Mesenchymal stem cell (in vitro differentiated cells and primary cell): ENCODE measurements around the gene MOB2.

Source experiments
- DNase-seq: peaks from one replicate; pipeline ENCODE4 v3.0.0-alpha.2; 2013
- H2AFZ ChIP-seq: one replicate; pipeline ENCODE4 v1.6.1; 2013; ENCODE audit warnings: low read depth, mild to moderate bottlenecking, control low read depth, inconsistent platforms, low read length, moderate library complexity
- H2AK5ac ChIP-seq: 2 replicates; pipeline ENCODE4 v1.6.1; 2013; ENCODE audit warnings: low read length, moderate library complexity, mild to moderate bottlenecking, inconsistent platforms; ENCODE audit not compliant: severe bottlenecking
- H2BK120ac ChIP-seq: one replicate; pipeline ENCODE4 v1.6.1; 2013; ENCODE audit warnings: low read depth, mild to moderate bottlenecking, inconsistent platforms, low read length, moderate library complexity
- H2BK12ac ChIP-seq, 2 experiments: one replicate each; pipeline ENCODE4 v1.6.1; 2013; ENCODE audit warnings: inconsistent platforms in 2 of 2, low read length in 2 of 2, mild to moderate bottlenecking in 2 of 2, moderate library complexity in 2 of 2, control low read depth in 1 of 2
- H2BK15ac ChIP-seq: one replicate; pipeline ENCODE4 v1.6.1; 2013; ENCODE audit warnings: mild to moderate bottlenecking, low read depth, inconsistent platforms; ENCODE audit not compliant: poor library complexity, severe bottlenecking
- H2BK5ac ChIP-seq: 2 replicates; pipeline ENCODE4 v1.6.1; 2013; ENCODE audit warnings: low read depth, mild to moderate bottlenecking, low read length, control low read depth, inconsistent platforms; ENCODE audit not compliant: poor library complexity, severe bottlenecking
- H3K14ac ChIP-seq, 2 experiments: one replicate each; pipeline ENCODE4 v1.6.1; 2013; ENCODE audit warnings: inconsistent platforms in 2 of 2, low read length in 2 of 2, control low read depth in 1 of 2, mild to moderate bottlenecking in 1 of 2, moderate library complexity in 1 of 2
- H3K18ac ChIP-seq, 2 experiments: one replicate each; pipeline ENCODE4 v1.6.1; 2013; ENCODE audit warnings: inconsistent platforms in 2 of 2, low read length in 2 of 2, control low read depth in 1 of 2, low read depth in 1 of 2, mild to moderate bottlenecking in 1 of 2
- H3K23ac ChIP-seq, 2 experiments: one replicate each; pipeline ENCODE4 v1.6.1; 2013; ENCODE audit warnings: inconsistent platforms in 2 of 2, low read length in 2 of 2, mild to moderate bottlenecking in 2 of 2, moderate library complexity in 2 of 2, control low read depth in 1 of 2
- H3K27ac ChIP-seq: 2 replicates; pipeline ENCODE4 v1.5.1; 2013; ENCODE audit warnings: mild to moderate bottlenecking, moderate library complexity, low read length, control low read depth, inconsistent platforms; ENCODE audit not compliant: poor library complexity, severe bottlenecking
- H3K27me3 ChIP-seq, 2 experiments: 2 replicates each; pipeline versions ENCODE4 v1.6.1 to v1.7.0; 2013; ENCODE audit warnings: low read length in 2 of 2, mild to moderate bottlenecking in 2 of 2, moderate library complexity in 2 of 2, control low read depth in 1 of 2, inconsistent platforms in 1 of 2; ENCODE audit not compliant: control insufficient read depth in 1 of 2, insufficient read depth in 1 of 2
- H3K36me3 ChIP-seq, 2 experiments: 2 replicates each; pipeline versions ENCODE4 v1.6.1 to v1.7.0; 2013; ENCODE audit warnings: low read length in 2 of 2, control low read depth in 1 of 2, inconsistent platforms in 1 of 2, low read depth in 1 of 2, mild to moderate bottlenecking in 1 of 2; ENCODE audit not compliant: insufficient read depth in 2 of 2, control insufficient read depth in 1 of 2
- H3K4ac ChIP-seq, 2 experiments: one replicate each; pipeline ENCODE4 v1.6.1; 2013; ENCODE audit warnings: inconsistent platforms in 2 of 2, low read length in 2 of 2, mild to moderate bottlenecking in 2 of 2, moderate library complexity in 2 of 2, control low read depth in 1 of 2, low read depth in 1 of 2
- H3K4me1 ChIP-seq: 2 replicates; pipeline ENCODE4 v1.6.1; 2013; ENCODE audit warnings: low read depth, low read length, control low read depth; ENCODE audit not compliant: control insufficient read depth, insufficient read depth
- H3K4me2 ChIP-seq: 2 replicates; pipeline ENCODE4 v1.6.1; 2013; ENCODE audit warnings: low read length, mild to moderate bottlenecking, inconsistent platforms; ENCODE audit not compliant: poor library complexity, severe bottlenecking
- H3K4me3 ChIP-seq, 2 experiments: 2 replicates each; pipeline versions ENCODE4 v1.5.1 to v1.7.0; 2013; ENCODE audit warnings: low read length in 2 of 2, mild to moderate bottlenecking in 2 of 2, control low read depth in 1 of 2, low read depth in 1 of 2; ENCODE audit not compliant: insufficient read depth in 1 of 2
- H3K79me1 ChIP-seq: replicated peaks from 2 replicates; pipeline ENCODE4 v1.6.1; 2013; ENCODE audit warnings: mild to moderate bottlenecking, control low read depth, low read length, inconsistent platforms; ENCODE audit not compliant: poor library complexity, severe bottlenecking
- H3K9ac ChIP-seq: 2 replicates; pipeline ENCODE4 v1.7.0; 2013; ENCODE audit warnings: mild to moderate bottlenecking, low read length, moderate library complexity
- H3K9me3 ChIP-seq: 2 replicates; pipeline ENCODE4 v1.7.0; 2013; ENCODE audit warnings: mild to moderate bottlenecking, low read length; ENCODE audit not compliant: control insufficient read depth
- H4K8ac ChIP-seq: one replicate; pipeline ENCODE4 v1.6.1; 2013; ENCODE audit warnings: inconsistent platforms, mild to moderate bottlenecking, low read length, moderate library complexity
- H4K91ac ChIP-seq: one replicate; pipeline ENCODE4 v1.6.1; 2013; ENCODE audit warnings: mild to moderate bottlenecking, low read length, inconsistent platforms
- WGBS: methylation state at CpG from one replicate; pipeline ENCODE4 v1.1.7; 2013; ENCODE audit warnings: mixed read lengths; 5-methylcytosine and 5-hydroxymethylcytosine counted together

Gene MOB2

DNA sequence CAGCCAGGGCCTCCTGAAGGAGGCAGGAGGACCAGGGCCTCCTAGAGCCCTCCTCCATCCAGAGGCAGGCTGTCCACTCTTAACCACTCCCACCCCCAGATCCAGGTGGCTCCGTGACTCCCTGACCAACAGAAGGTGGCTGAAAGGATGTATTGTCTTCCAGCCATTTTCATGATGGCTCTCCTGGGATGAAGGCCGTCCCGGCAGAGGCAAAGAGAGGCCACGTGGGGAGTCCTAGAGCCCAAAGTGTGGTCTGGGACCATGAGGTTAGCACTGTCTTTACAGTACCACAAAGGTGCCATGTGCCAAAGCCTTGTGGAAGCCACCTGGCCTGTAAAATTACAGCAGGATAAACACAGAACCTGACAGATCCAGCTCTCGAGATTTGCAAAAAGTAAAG lies 43.2 kb upstream of the MOB2 start:
- no peak overlapping the region for H3K4me3 ChIP-seq
- DNase-seq, result no peak
- no peak overlapping the region for H3K4me2 ChIP-seq
- H2BK15ac ChIP-seq, result no peak overlapping the region
- no peak overlapping the region for H4K8ac ChIP-seq
- H2BK5ac ChIP-seq, result no peak overlapping the region
- H2BK12ac ChIP-seq, result no peak overlapping the region
- peaks cover 12% of the 10 kb centered on the region for H3K4me1 ChIP-seq
- no peak overlapping the region for H3K9ac ChIP-seq
- H3K9me3 ChIP-seq, result no peaks in the 10 kb centered on the region
- peaks cover 0 to 42% of the 10 kb centered on the region in 2 experiments for H3K36me3 ChIP-seq
- H2AFZ ChIP-seq, result no peak overlapping the region
- H2BK120ac ChIP-seq, result no peak overlapping the region
- no peak overlapping the region for H3K23ac ChIP-seq
- H3K27me3 ChIP-seq, result no peaks in the 10 kb centered on the region
- 78% methylated on average over 4 of the region's 5 CpGs for WGBS
- H3K18ac ChIP-seq, result no peak overlapping the region
- H4K91ac ChIP-seq, result no peak overlapping the region
- H2AK5ac ChIP-seq, result no peak overlapping the region
- peaks cover 76% of the 10 kb centered on the region for H3K79me1 ChIP-seq
- H3K27ac ChIP-seq, result no peak overlapping the region
- no peak overlapping the region for H3K4ac ChIP-seq
- H3K14ac ChIP-seq, result no peak overlapping the region

DNA sequence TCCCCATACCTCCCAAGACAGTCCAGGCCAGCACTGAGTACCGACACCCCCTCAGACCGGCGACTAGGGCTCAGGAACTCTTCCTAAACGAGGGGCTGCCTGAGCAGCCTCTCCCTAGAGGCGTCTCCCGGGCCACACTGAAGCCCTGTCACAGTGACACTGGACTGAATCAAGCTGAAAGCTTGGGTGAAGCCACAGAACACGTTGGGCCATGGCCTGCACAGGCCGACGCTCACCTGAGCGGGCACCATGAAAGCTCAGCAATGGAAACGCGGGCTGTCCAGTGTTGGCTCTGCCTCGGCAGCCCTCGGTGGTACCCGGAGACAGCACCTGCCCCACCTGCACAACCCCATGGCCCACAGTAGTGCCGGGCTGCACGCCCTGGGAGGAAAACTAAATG lies 42.7 kb upstream of the MOB2 start:
- Histone ChIP-seq H3K9me3 (no peaks in the 10 kb centered on the region), H3K27me3 (no peaks in the 10 kb centered on the region), H2BK12ac (no peak overlapping the region), H4K8ac (no peak overlapping the region), H3K27ac (no peak overlapping the region), H3K4me1 (peaks cover 7% of the 10 kb centered on the region), H3K9ac (no peak overlapping the region), H3K79me1 (peaks cover 75% of the 10 kb centered on the region), H2AFZ (no peak overlapping the region), H3K14ac (no peak overlapping the region), H2BK120ac (no peak overlapping the region), H2AK5ac (no peak overlapping the region), H4K91ac (no peak overlapping the region), H3K4ac (no peak overlapping the region), H2BK15ac (no peak overlapping the region), H3K23ac (peak overlapping the region in 1 of 2 experiments; percentile 35), H2BK5ac (no peak overlapping the region), H3K4me3 (no peak overlapping the region), H3K18ac (no peak overlapping the region), H3K36me3 (peaks cover 0 to 37% of the 10 kb centered on the region in 2 experiments), H3K4me2 (no peak overlapping the region)
- DNase-seq, result no peak
- 92% methylated on average over 15 of the region's 17 CpGs for WGBS

DNA sequence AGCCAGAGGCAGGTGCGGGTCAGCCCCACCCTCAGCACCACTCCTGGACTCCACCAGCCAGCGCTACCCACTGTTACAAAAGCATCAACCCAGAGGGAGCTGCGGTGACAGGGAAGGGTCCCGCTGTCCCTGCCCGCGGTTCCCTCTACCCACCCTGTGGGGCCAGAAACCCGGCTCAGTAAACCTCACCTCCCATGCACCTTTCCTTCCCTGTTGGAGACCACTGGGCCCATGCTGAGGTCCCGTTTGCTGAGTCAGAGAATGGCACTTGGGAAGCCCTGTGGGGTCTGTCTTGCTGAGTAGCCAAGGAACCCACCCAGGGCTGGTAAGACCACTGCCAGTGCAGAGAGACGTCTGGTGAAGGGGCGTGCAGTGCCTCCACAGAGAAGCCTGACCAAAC lies 42.1 kb upstream of the MOB2 start:
- Histone ChIP-seq H3K9me3 (no peaks in the 10 kb centered on the region), H3K4me3 (no peak overlapping the region), H3K18ac (no peak overlapping the region), H2AFZ (no peak overlapping the region), H3K27ac (no peak overlapping the region), H3K23ac (no peak overlapping the region), H3K14ac (no peak overlapping the region), H4K8ac (no peak overlapping the region), H3K79me1 (peaks cover 78% of the 10 kb centered on the region), H2BK5ac (no peak overlapping the region), H2BK15ac (no peak overlapping the region), H3K36me3 (peaks cover 0 to 41% of the 10 kb centered on the region in 2 experiments), H3K9ac (no peak overlapping the region), H3K4me1 (peaks cover 6% of the 10 kb centered on the region), H2BK12ac (no peak overlapping the region), H2AK5ac (no peak overlapping the region), H3K4me2 (no peak overlapping the region), H4K91ac (no peak overlapping the region), H2BK120ac (no peak overlapping the region), H3K27me3 (no peaks in the 10 kb centered on the region), H3K4ac (no peak overlapping the region)
- no peak for DNase-seq
- WGBS, result 96% methylated on average over 10 of the region's 10 CpGs

DNA sequence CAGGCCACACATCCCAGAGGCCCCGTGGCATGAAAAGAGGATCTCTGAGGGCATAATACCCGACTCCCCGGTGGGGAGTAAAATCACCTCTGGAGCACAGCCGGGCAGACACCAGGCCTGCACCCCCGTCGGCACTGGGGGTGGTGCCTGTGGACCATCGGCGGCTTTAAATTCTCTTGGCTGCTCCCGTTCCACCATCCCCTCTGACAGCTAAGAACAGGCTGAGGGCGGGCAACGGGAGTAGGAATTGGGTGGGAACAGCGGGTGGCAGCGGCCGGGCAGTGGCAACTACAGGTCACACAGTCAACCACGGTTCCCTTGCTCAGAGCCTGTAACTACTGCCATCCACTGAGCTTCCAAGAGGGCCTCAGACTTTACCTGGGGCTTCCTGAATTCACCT lies 40.2 kb upstream of the MOB2 start:
- no peak for DNase-seq
- no peak overlapping the region for H4K8ac ChIP-seq
- H3K23ac ChIP-seq, result peak overlapping the region in 1 of 2 experiments; percentile 53
- peaks cover 6% of the 10 kb centered on the region for H3K4me1 ChIP-seq
- no peak overlapping the region for H4K91ac ChIP-seq
- no peak overlapping the region for H3K14ac ChIP-seq
- H2AFZ ChIP-seq, result no peak overlapping the region
- H2AK5ac ChIP-seq, result no peak overlapping the region
- no peak overlapping the region for H3K9ac ChIP-seq
- WGBS, result 94% methylated on average over 13 of the region's 15 CpGs
- H3K18ac ChIP-seq, result no peak overlapping the region
- no peaks in the 10 kb centered on the region for H3K27me3 ChIP-seq
- H2BK120ac ChIP-seq, result no peak overlapping the region
- H3K79me1 ChIP-seq, result peaks cover 67% of the 10 kb centered on the region
- H2BK5ac ChIP-seq, result no peak overlapping the region
- no peak overlapping the region for H3K27ac ChIP-seq
- H2BK12ac ChIP-seq, result no peak overlapping the region
- H2BK15ac ChIP-seq, result no peak overlapping the region
- H3K4me2 ChIP-seq, result no peak overlapping the region
- no peak overlapping the region for H3K4ac ChIP-seq
- H3K9me3 ChIP-seq, result no peaks in the 10 kb centered on the region
- no peak overlapping the region for H3K4me3 ChIP-seq
- H3K36me3 ChIP-seq, result peaks cover 0 to 30% of the 10 kb centered on the region in 2 experiments
